A673 (cell line): ENCODE results near the gene CCL25.

ENCODE experiments used
- CTCF ChIP-seq: fragments of 300-800, 200-600 bp; sonication (generic); conservative IDR thresholded peaks from 2 replicates; pipeline ENCODE4 v1.5.1; 2017; ENCODE audit warnings: low read depth, mild to moderate bottlenecking, antibody characterized with exemption, low read length, moderate library complexity, mixed read lengths
- EZH2 ChIP-seq: fragments of 200-600 bp; sonication (generic); IDR thresholded peaks from 2 replicates; pipeline ENCODE4 v1.6.1; 2017; ENCODE audit warnings: borderline replicate concordance, low read depth, mild to moderate bottlenecking, mixed read lengths, antibody characterized with exemption, low read length; ENCODE audit not compliant: poor library complexity, severe bottlenecking

GRCh38 chr19:8022275-8022674 is 30.3 kb upstream of the CCL25 start:
- no peak for TF ChIP-seq CTCF
- TF ChIP-seq EZH2, result no peak
